Vagina (tissue), 2 donors: ENCODE data around the gene SEC22B.
"Not testable (repeated sequence)": the region's sequence is repeated elsewhere in the genome, so short reads cannot be mapped to it uniquely, and the experiment has no call there.

Experiments used
- POLR2A ChIP-seq, 2 donors: fragments of 450-650 bp; IDR thresholded peaks; one replicate each; pipeline ENCODE4 v1.6.1; 2017; ENCODE audit warnings: antibody characterized with exemption in 2 of 2, mild to moderate bottlenecking in 2 of 2, moderate library complexity in 2 of 2
- POLR2AphosphoS5 ChIP-seq, 2 donors: sonication (generic); formaldehyde crosslinking; IDR thresholded peaks; one replicate each; pipeline ENCODE4 v1.9.0; 2017; ENCODE audit warnings: antibody characterized with exemption in 2 of 2, mild to moderate bottlenecking in 2 of 2, low read depth in 1 of 2; ENCODE audit not compliant: insufficient read depth in 1 of 2
- TF ChIP-seq, protein P1 (sequence below), 3 experiments: fragments of 450-650 bp in 2 of 3; fragments of 200-600 bp in 1 of 3; sonication (generic) in 1 of 3; IDR thresholded peaks; one replicate each; pipeline ENCODE4 v1.5.1; 2017 to 2019; ENCODE audit warnings: antibody characterized with exemption in 3 of 3, mild to moderate bottlenecking in 2 of 3, moderate library complexity in 2 of 3

GRCh38 chr1:120136086-120136485 is 40.2 kb downstream of the SEC22B start:
- TF ChIP-seq, protein P1, sequence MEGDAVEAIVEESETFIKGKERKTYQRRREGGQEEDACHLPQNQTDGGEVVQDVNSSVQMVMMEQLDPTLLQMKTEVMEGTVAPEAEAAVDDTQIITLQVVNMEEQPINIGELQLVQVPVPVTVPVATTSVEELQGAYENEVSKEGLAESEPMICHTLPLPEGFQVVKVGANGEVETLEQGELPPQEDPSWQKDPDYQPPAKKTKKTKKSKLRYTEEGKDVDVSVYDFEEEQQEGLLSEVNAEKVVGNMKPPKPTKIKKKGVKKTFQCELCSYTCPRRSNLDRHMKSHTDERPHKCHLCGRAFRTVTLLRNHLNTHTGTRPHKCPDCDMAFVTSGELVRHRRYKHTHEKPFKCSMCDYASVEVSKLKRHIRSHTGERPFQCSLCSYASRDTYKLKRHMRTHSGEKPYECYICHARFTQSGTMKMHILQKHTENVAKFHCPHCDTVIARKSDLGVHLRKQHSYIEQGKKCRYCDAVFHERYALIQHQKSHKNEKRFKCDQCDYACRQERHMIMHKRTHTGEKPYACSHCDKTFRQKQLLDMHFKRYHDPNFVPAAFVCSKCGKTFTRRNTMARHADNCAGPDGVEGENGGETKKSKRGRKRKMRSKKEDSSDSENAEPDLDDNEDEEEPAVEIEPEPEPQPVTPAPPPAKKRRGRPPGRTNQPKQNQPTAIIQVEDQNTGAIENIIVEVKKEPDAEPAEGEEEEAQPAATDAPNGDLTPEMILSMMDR (IDR thresholded peaks at IDR 0.05): not testable (repeated sequence)
- TF ChIP-seq POLR2AphosphoS5 (IDR thresholded peaks at IDR 0.05; ENCODE audit: insufficient read depth in 1 of 2, low read depth in 1 of 2); POLR2A (IDR thresholded peaks at IDR 0.05): not testable (repeated sequence)
